ENCODE measurements around the gene MAN2A2. TPM values are rescaled to one million over a fixed set of nuclear protein-coding genes. Genes with fewer than 3 reads are reported as not detected.
"Not testable (repeated sequence)": the region's sequence is repeated elsewhere in the genome, so short reads cannot be mapped to it uniquely, and the experiment has no call there.

MAN2A2 gene
- total RNA-seq, 1 experiment from 2014 or later: 12.6 TPM

- 0 out of 2 replicates have a peak, but pooled peaks cover 3% of the 10 kb centered on the region for H3K27me3 ChIP-seq
- H3K36me3 ChIP-seq: peaks cover 2% of the 10 kb centered on the region; the same call in 1 of the 2 replicates
- peaks cover 13% of the 10 kb centered on the region for H3K4me1 ChIP-seq
- H3K9me3 ChIP-seq (replicated peaks): no peaks in the 10 kb centered on the region
- H3K4me3 ChIP-seq: peak overlapping the region; percentile 67
- peak; percentile 52 to 72 for DNase-seq
- H3K27ac ChIP-seq: no peak overlapping the region
These were observed 1.7 kb upstream of the MAN2A2 start for GRCh38 chr15:90901175-90902039.

GRCh38 chr15:90902040-90902839 is 862 bp upstream of the MAN2A2 start:
- Histone ChIP-seq H3K9me3 (replicated peaks) (no peaks in the 10 kb centered on the region), H3K27ac (peak overlapping the region; percentile 33), H3K36me3 (peaks cover 2% of the 10 kb centered on the region; the same call in 1 of the 2 replicates), H3K27me3 (no peaks in the 10 kb centered on the region), H3K4me3 (peak overlapping the region; percentile 67), H3K4me1 (peaks cover 13% of the 10 kb centered on the region)
- DNase-seq: peak; percentile 72 to 81

DNA sequence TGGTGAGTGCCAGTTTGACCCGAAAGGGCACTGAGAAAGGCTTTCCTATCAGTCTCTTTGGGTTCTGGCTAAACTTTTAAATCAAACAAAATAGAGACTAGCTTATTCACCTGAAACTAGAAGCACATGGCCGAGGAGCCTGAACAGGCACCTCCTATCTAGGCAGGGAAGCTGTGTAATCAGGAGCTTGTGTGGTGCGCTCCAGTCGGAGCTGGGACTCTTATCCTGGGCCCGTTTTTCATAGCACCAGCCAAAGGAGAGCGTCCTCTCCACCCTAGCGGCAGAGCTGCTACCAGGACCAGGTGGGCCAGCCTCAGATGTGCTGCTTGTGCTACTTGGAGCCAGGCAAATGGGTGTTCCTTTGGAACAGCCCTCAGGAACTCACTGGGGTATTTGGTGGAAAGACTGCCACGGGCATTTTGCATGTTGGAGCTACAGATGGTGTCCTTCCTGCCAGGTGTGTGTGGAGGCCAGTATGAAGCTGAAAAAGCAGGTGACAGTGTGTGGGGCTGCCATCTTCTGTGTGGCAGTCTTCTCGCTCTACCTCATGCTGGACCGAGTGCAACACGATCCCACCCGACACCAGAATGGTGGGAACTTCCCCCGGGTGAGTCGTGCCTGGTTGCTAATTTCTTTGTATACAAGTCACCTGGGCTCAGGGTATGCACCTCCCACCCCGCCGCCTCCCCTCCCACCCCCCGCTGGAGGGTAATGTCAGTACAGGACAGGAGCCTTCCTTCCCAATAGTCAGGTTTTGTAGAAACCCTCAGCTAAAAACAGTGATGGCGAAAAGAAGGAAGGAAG is 833 bp downstream of the MAN2A2 start:
- Histone ChIP-seq H3K27me3 (no peaks in the 10 kb centered on the region), H3K36me3 (peaks cover 2% of the 10 kb centered on the region; the same call in 1 of the 2 replicates), H3K9me3 (replicated peaks) (no peaks in the 10 kb centered on the region), H3K27ac (no peak overlapping the region), H3K4me1 (peaks cover 13% of the 10 kb centered on the region), H3K4me3 (peak overlapping the region; percentile 67)
- DNase-seq: no peak

DNA sequence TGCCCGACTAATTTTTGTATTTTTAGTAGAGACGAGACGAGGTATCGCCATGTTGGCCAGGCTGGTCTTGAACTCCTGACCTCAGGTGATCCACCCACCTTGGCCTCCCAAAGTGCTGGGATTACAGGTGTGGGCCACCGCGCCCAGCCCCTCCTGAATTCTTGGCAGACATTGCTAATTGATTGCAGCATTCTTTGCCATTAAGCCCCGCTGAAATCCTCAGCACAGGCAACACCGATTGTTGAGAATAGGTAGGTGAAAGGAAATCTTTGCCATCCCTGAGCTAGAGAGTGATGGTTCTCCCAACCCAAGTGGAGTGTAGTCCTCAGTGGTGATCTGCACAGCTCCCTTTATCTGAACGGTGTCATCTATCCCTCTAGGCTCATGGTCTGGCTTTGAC is 1.6 kb downstream of the MAN2A2 start:
- Histone ChIP-seq H3K9me3 (replicated peaks) (no peaks in the 10 kb centered on the region), H3K36me3 (peaks cover 2% of the 10 kb centered on the region; the same call in 1 of the 2 replicates), H3K27me3 (no peaks in the 10 kb centered on the region), H3K27ac (no peak overlapping the region), H3K4me3 (no peak overlapping the region), H3K4me1 (peaks cover 13% of the 10 kb centered on the region)
- DNase-seq: no peak

DNA sequence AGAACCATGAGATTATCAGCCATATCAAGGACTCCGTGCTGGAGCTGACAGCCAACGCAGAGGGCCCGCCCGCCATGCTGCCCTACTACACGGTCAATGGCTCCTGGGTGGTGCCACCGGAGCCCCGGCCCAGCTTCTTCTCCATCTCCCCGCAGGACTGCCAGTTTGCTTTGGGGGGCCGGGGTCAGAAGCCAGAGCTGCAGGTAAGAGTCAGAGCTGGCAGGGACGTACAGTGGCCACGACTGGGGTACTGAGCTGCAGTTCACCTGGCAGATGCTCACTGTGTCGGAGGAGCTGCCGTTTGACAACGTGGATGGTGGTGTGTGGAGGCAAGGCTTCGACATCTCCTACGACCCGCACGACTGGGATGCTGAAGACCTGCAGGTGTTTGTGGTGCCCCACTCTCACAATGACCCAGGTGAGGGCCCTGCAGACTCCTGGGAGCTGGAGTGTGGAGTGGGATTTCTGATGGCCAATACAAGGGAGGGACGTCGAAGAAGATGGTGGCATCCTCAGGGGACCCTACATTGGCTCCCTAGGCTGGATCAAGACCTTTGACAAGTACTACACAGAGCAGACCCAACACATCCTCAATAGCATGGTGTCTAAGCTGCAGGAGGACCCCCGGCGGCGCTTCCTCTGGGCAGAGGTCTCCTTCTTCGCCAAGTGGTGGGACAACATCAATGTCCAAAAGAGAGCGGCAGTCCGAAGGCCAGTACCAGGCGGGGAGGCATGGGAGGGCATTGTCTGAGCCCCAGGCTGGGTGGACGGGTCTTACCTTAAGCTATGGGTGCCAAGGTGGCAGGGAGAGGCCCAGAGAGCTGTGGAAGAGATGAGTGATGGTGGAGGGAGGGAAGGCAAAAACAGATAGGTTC is 2.4 kb downstream of the MAN2A2 start:
- no peak for DNase-seq
- Histone ChIP-seq H3K27me3 (no peaks in the 10 kb centered on the region), H3K9me3 (replicated peaks) (no peaks in the 10 kb centered on the region), H3K4me3 (no peak overlapping the region), H3K36me3 (peaks cover 2% of the 10 kb centered on the region; the same call in 1 of the 2 replicates), H3K4me1 (peaks cover 13% of the 10 kb centered on the region), H3K27ac (no peak overlapping the region)

DNA sequence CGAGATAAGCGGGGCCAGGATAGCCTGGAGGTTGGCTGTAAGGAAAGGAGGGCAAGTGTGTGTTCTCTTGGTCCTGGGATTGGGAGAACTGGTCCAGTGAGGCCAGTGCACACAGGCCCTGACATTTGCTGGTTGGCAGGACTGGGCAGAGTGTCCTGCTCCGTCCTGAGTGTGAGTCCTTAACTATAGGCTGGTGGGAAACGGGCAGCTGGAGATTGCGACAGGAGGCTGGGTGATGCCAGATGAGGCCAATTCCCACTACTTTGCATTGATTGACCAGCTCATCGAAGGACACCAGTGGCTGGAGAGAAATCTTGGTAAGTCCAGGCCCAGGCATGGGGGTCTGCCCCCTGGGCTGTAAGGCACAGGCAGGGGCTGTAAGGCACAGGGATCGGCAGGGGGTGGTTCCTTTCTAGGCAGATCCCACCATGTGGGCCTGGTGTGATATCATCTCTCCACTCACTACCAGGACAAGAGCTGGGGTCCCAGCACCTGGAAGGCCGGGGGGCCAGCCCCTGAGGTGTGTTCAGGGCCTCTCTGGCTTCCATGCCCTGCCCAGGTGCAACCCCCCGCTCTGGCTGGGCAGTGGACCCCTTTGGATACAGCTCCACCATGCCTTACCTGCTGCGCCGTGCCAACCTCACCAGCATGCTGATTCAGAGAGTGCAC is 3.2 kb downstream of the MAN2A2 start:
- Histone ChIP-seq H3K4me1 (peaks cover 13% of the 10 kb centered on the region), H3K4me3 (no peak overlapping the region), H3K27me3 (no peaks in the 10 kb centered on the region), H3K9me3 (replicated peaks) (no peaks in the 10 kb centered on the region), H3K36me3 (peaks cover 2% of the 10 kb centered on the region; the same call in 1 of the 2 replicates), H3K27ac (no peak overlapping the region)
- no peak for DNase-seq

- Histone ChIP-seq H3K36me3 (peaks cover 2% of the 10 kb centered on the region; the same call in 1 of the 2 replicates), H3K4me1 (peaks cover 7% of the 10 kb centered on the region), H3K27ac (no peak overlapping the region), H3K4me3 (no peak overlapping the region), H3K9me3 (replicated peaks) (no peaks in the 10 kb centered on the region), H3K27me3 (no peaks in the 10 kb centered on the region)
- DNase-seq: no peak
These were observed 4.1 kb downstream of the MAN2A2 start for GRCh38 chr15:90907051-90907660.

DNA sequence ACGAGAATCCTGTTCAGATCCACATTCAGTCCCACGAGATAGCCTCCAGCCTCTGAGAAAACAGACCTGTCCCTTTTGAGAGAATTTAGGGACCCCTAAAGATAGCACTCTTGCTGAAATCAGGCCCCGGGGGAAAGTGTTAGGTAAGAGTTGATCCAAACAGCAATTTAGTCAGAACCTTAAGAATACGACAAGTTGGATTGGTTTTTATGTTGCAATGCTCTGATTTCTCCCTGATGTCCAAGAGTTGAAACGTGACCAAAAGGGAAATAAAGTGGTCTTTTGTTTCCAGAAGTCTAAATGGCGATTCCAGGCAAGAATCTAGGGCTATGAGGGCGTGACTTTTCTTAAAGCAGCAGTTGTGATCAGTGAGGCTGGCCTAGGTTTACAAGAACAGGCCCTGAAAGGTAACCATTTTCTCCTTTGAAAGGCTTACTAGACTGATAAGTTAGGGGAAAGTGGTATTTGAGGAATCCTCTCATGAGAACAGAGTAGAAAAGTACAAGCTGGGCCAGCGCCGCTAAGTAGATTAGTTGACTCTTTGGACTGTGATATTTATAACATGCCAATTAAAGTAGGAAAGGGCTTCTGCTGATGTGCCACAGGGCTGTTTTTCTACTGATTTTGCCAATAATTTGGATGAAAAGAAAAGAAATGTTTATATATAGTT is 4.9 kb downstream of the MAN2A2 start:
- Histone ChIP-seq H3K4me3 (no peak overlapping the region), H3K27ac (no peak overlapping the region), H3K36me3 (peaks cover 2% of the 10 kb centered on the region; the same call in 1 of the 2 replicates), H3K9me3 (replicated peaks) (no peaks in the 10 kb centered on the region), H3K4me1 (peaks cover 7% of the 10 kb centered on the region), H3K27me3 (no peaks in the 10 kb centered on the region)
- no peak for DNase-seq

- H3K27ac ChIP-seq; DNase-seq; H3K9me3 ChIP-seq (replicated peaks); H3K4me1 ChIP-seq; H3K27me3 ChIP-seq; H3K4me3 ChIP-seq; H3K36me3 ChIP-seq: not testable (repeated sequence)
These were observed 6.3 kb downstream of the MAN2A2 start for GRCh38 chr15:90909449-90909848.

DNA sequence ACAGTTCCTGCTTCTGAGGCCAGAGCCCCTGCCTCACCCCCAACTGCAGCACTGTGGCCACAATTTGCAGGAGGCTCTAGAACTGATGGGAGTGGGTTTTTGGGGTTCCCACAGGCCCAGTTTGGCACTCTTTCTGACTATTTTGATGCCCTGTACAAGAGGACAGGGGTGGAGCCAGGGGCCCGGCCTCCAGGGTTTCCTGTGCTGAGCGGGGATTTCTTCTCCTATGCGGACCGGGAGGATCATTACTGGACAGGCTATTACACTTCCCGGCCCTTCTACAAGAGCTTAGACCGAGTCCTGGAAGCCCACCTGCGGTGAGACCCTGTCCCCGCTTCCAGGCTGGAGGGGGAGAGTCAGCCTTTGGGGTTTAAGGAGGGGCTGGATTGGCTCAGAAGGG is 6.9 kb downstream of the MAN2A2 start:
- Histone ChIP-seq H3K9me3 (replicated peaks) (no peaks in the 10 kb centered on the region), H3K27ac (no peak overlapping the region), H3K36me3 (peaks cover 2% of the 10 kb centered on the region; the same call in 1 of the 2 replicates), H3K4me1 (peaks cover 12% of the 10 kb centered on the region), H3K4me3 (no peak overlapping the region), H3K27me3 (no peaks in the 10 kb centered on the region)
- no peak for DNase-seq

- H3K27ac ChIP-seq: no peak overlapping the region
- H3K4me3 ChIP-seq: no peak overlapping the region
- H3K27me3 ChIP-seq: no peaks in the 10 kb centered on the region
- H3K36me3 ChIP-seq: no peaks in the 10 kb centered on the region
- no peak for DNase-seq
- H3K4me1 ChIP-seq: peaks cover 19% of the 10 kb centered on the region
- no peaks in the 10 kb centered on the region for H3K9me3 ChIP-seq (replicated peaks)
These were observed 7.6 kb downstream of the MAN2A2 start for GRCh38 chr15:90910441-90911301.

DNA sequence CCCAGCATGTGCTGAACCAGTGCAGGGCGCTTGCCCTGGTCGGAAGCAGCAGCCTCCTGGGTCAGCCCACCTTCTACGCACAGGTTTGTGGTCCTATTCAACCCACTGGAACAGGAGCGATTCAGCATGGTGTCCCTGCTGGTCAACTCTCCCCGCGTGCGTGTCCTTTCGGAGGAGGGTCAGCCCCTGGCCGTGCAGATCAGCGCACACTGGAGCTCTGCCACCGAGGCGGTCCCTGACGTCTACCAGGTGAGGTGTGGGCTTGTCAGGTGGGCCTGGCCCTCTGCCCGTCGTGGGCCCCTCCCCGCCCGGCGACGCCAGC is 8.2 kb downstream of the MAN2A2 start:
- H3K36me3 ChIP-seq: no peaks in the 10 kb centered on the region
- no peaks in the 10 kb centered on the region for H3K27me3 ChIP-seq
- peaks cover 25% of the 10 kb centered on the region for H3K4me1 ChIP-seq
- H3K27ac ChIP-seq: no peak overlapping the region
- no peak overlapping the region for H3K4me3 ChIP-seq
- no peak for DNase-seq
- no peaks in the 10 kb centered on the region for H3K9me3 ChIP-seq (replicated peaks)

Measured in SJCRH30 (cell line).